Measurements from ENCODE around the gene BAX.

DNA sequence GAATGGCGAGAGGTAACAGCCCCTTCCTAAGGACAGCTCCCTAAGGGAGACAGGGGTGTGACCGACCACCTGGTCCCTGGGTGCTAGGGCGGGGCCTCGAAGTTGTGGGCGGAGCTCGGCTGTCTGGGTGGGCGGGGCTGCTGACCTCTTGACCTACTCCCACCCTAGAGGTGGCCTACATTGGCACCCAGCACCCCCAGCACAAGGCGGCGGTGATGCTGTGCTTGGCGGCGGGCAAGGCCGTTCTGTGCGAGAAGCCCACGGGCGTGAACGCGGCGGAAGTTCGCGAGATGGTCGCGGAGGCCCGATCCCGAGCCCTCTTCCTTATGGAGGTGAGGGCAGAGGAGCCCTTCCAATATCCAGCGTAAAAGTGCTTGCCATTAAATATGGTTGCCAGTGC, 18.8 kb upstream of the BAX start:
- no peak for TF ChIP-seq BHLHE40 (IDR thresholded peaks at IDR 0.05; ENCODE audit: low read depth, low read length)
- TF ChIP-seq, protein P1, sequence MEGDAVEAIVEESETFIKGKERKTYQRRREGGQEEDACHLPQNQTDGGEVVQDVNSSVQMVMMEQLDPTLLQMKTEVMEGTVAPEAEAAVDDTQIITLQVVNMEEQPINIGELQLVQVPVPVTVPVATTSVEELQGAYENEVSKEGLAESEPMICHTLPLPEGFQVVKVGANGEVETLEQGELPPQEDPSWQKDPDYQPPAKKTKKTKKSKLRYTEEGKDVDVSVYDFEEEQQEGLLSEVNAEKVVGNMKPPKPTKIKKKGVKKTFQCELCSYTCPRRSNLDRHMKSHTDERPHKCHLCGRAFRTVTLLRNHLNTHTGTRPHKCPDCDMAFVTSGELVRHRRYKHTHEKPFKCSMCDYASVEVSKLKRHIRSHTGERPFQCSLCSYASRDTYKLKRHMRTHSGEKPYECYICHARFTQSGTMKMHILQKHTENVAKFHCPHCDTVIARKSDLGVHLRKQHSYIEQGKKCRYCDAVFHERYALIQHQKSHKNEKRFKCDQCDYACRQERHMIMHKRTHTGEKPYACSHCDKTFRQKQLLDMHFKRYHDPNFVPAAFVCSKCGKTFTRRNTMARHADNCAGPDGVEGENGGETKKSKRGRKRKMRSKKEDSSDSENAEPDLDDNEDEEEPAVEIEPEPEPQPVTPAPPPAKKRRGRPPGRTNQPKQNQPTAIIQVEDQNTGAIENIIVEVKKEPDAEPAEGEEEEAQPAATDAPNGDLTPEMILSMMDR (conservative IDR thresholded peaks at IDR 0.05; ENCODE audit: low read depth, low read length) = no peak
- TF ChIP-seq SMC3 (IDR thresholded peaks at IDR 0.05; ENCODE audit: low read depth, low read length) = no peak
- no peak for TF ChIP-seq RAD21 (IDR thresholded peaks at IDR 0.05; ENCODE audit: low read length)

Measured in IMR-90 (cell line).